Natural killer cell (primary cell): ENCODE measurements around the gene NRXN3. TPM values are rescaled to one million over a fixed set of nuclear protein-coding genes. Genes with fewer than 3 reads are reported as not detected.

ENCODE experiments used
- ATAC-seq, 3 donors: fragments of 150-1000 bp in 2 of 3; fragments of 200-7000 bp in 1 of 3; cut with Tn5 transposase; 1 replicate in 1 of 3; 2 replicates in 2 of 3; pipeline ENCODE4 v1.10.0; 2021; ENCODE audit warnings: mild to moderate bottlenecking in 2 of 3, moderate library complexity in 2 of 3
- DNase-seq, 2 donors: peaks; one replicate each; pipeline versions ENCODE4 v3.0.0 to v3.0.0-alpha.2; 2013 to 2021; ENCODE audit warnings: mixed read lengths in 1 of 2
- H3K27ac ChIP-seq: one replicate; pipeline ENCODE4 v1.5.1; 2013; ENCODE audit warnings: mild to moderate bottlenecking, low read length
- H3K27me3 ChIP-seq: one replicate; pipeline ENCODE4 v1.6.1; 2013; ENCODE audit warnings: low read length; ENCODE audit not compliant: control insufficient read depth, insufficient read depth
- H3K36me3 ChIP-seq: one replicate; pipeline ENCODE4 v1.6.1; 2013; ENCODE audit warnings: low read length; ENCODE audit not compliant: control insufficient read depth, insufficient read depth
- H3K4me1 ChIP-seq: one replicate; pipeline ENCODE4 v1.6.1; 2013; ENCODE audit warnings: low read length; ENCODE audit not compliant: control insufficient read depth, insufficient read depth
- H3K4me3 ChIP-seq: one replicate; pipeline ENCODE4 v1.5.1; 2013; ENCODE audit warnings: low read length
- H3K9me3 ChIP-seq: one replicate; pipeline ENCODE4 v1.6.1; 2013; ENCODE audit warnings: low read length; ENCODE audit not compliant: control insufficient read depth, insufficient read depth
- H3K27ac Mint-ChIP-seq, 2 donors: one replicate each; pipeline ENCODE4 v1.8.0; 2022; ENCODE audit warnings: mild to moderate bottlenecking in 2 of 2, mixed read lengths in 2 of 2, moderate library complexity in 1 of 2
- H3K27me3 Mint-ChIP-seq, 2 donors: one replicate each; pipeline ENCODE4 v1.8.0; 2022; ENCODE audit warnings: low read depth in 2 of 2, mixed read lengths in 2 of 2
- H3K36me3 Mint-ChIP-seq: one replicate; pipeline ENCODE4 v1.8.0; 2022; ENCODE audit warnings: mixed read lengths
- H3K4me1 Mint-ChIP-seq, 2 donors: one replicate each; pipeline ENCODE4 v1.8.0; 2022; ENCODE audit warnings: mixed read lengths in 2 of 2
- H3K4me3 Mint-ChIP-seq: one replicate; pipeline ENCODE4 v1.8.0; 2022; ENCODE audit warnings: mild to moderate bottlenecking, moderate library complexity, mixed read lengths
- H3K9me3 Mint-ChIP-seq, 2 donors: one replicate each; pipeline ENCODE4 v1.8.0; 2022; ENCODE audit warnings: mixed read lengths in 2 of 2
- CTCF ChIP-seq: fragments of 200-600 bp; IDR thresholded peaks from one replicate; pipeline ENCODE4 v1.8.0; 2022; ENCODE audit warnings: antibody characterized with exemption
- WGBS: methylation state at CpG from one replicate; pipeline ENCODE4 v1.1.7; 2013; ENCODE audit warnings: missing lambda C conversion rate; ENCODE audit not compliant: insufficient coverage; 5-methylcytosine and 5-hydroxymethylcytosine counted together
- intact Hi-C: fragments of 100-400 bp; cut with micrococcal nuclease; formaldehyde crosslinking; loops from one replicate; pipeline ENCODE4 v1.14.2; 2022
- total RNA-seq, 4 donors: library from RNA; stranded (reverse); fragments of 120-200 nt in 1 of 4; gene quantifications; one replicate each; pipeline versions ENCODE4 v1.2.3 to v1.2.4, GENCODE V29; 2013 to 2022

The NRXN3 gene
- total RNA-seq, 3 donors from 2014 or later (not counting 1 experiment from before 2014, with no cell fraction given): not detected

- no peak overlapping the region for H3K27ac Mint-ChIP-seq
- H3K27me3 Mint-ChIP-seq: no peaks in the 10 kb centered on the region
- Histone ChIP-seq H3K9me3 (no peaks in the 10 kb centered on the region), H3K27ac (no peak overlapping the region), H3K27me3 (no peaks in the 10 kb centered on the region), H3K4me1 (no peaks in the 10 kb centered on the region), H3K36me3 (no peaks in the 10 kb centered on the region), H3K4me3 (no peak overlapping the region)
- peaks cover 7 to 13% of the 10 kb centered on the region in 2 donors for H3K9me3 Mint-ChIP-seq
- no peak for DNase-seq
- H3K36me3 Mint-ChIP-seq: no peaks in the 10 kb centered on the region
- no peak for TF ChIP-seq CTCF
- H3K4me1 Mint-ChIP-seq: no peaks in the 10 kb centered on the region
- intact Hi-C loops: no loop called here
- ATAC-seq: no peak
- no peak overlapping the region for H3K4me3 Mint-ChIP-seq
Measured at GRCh38 chr14:79295385-79295784, 1125.2 kb downstream of the NRXN3 start.

GRCh38 chr14:79298373-79298772 is 1128.2 kb downstream of the NRXN3 start:
- Mint-ChIP-seq H3K27me3 (no peaks in the 10 kb centered on the region), H3K36me3 (no peaks in the 10 kb centered on the region), H3K27ac (no peak overlapping the region), H3K4me1 (no peaks in the 10 kb centered on the region), H3K9me3 (peaks cover 5 to 11% of the 10 kb centered on the region in 2 donors), H3K4me3 (no peak overlapping the region)
- no peaks in the 10 kb centered on the region for H3K36me3 ChIP-seq
- no peaks in the 10 kb centered on the region for H3K27me3 ChIP-seq
- H3K9me3 ChIP-seq: no peaks in the 10 kb centered on the region
- ATAC-seq: no peak
- no peak for DNase-seq
- intact Hi-C loops: no loop called here
- no peaks in the 10 kb centered on the region for H3K4me1 ChIP-seq
- no peak overlapping the region for H3K27ac ChIP-seq
- WGBS: 91% methylated on average over 4 of the region's 4 CpGs
- TF ChIP-seq CTCF: no peak
- no peak overlapping the region for H3K4me3 ChIP-seq

- no peaks in the 10 kb centered on the region for H3K9me3 ChIP-seq
- no peak for TF ChIP-seq CTCF
- ATAC-seq: no peak
- H3K36me3 ChIP-seq: no peaks in the 10 kb centered on the region
- no peaks in the 10 kb centered on the region for H3K27me3 ChIP-seq
- Mint-ChIP-seq H3K4me3 (no peak overlapping the region), H3K9me3 (peaks cover 5 to 11% of the 10 kb centered on the region in 2 donors), H3K27ac (no peak overlapping the region), H3K36me3 (no peaks in the 10 kb centered on the region), H3K4me1 (no peaks in the 10 kb centered on the region), H3K27me3 (no peaks in the 10 kb centered on the region)
- no CpG with 5 or more reads among the region's 1 CpG for WGBS
- no peak overlapping the region for H3K4me3 ChIP-seq
- no peaks in the 10 kb centered on the region for H3K4me1 ChIP-seq
- no peak for DNase-seq
- H3K27ac ChIP-seq: no peak overlapping the region
- intact Hi-C loops: no loop called here
Measured at GRCh38 chr14:79299162-79299561, 1129.0 kb downstream of the NRXN3 start.

- Histone ChIP-seq H3K4me3 (no peak overlapping the region), H3K36me3 (no peaks in the 10 kb centered on the region), H3K27ac (no peak overlapping the region), H3K9me3 (peaks cover 3% of the 10 kb centered on the region), H3K27me3 (no peaks in the 10 kb centered on the region), H3K4me1 (no peaks in the 10 kb centered on the region)
- no peaks in the 10 kb centered on the region for H3K4me1 Mint-ChIP-seq
- H3K27me3 Mint-ChIP-seq: no peaks in the 10 kb centered on the region
- no peaks in the 10 kb centered on the region for H3K36me3 Mint-ChIP-seq
- TF ChIP-seq CTCF: no peak
- ATAC-seq (no peak), DNase-seq (no peak)
- no peak overlapping the region for H3K27ac Mint-ChIP-seq
- intact Hi-C loops: no loop called here
- peaks cover 6 to 9% of the 10 kb centered on the region in 2 donors for H3K9me3 Mint-ChIP-seq
- H3K4me3 Mint-ChIP-seq: no peak overlapping the region
Measured at GRCh38 chr14:79304279-79304678, 1134.1 kb downstream of the NRXN3 start.
